BJ (cell line): ENCODE data around the gene OVOL3. TPM values are rescaled to one million over a fixed set of nuclear protein-coding genes. Genes with fewer than 3 reads are reported as not detected.

Experiments
- CTCF ChIA-PET: fragments of 350-600 bp; formaldehyde crosslinking; extraction: SDS; loops from one replicate; lab custom pipeline; 2021; ENCODE audit warnings: antibody characterized with exemption, inconsistent platforms; lab: Yijun Ruan, JAX
- POLR2A ChIA-PET: fragments of 300-600 bp; sonication (Branson Sonifier 250); formaldehyde crosslinking; extraction: SDS; loops from one replicate; lab custom pipeline; 2021; ENCODE audit warnings: antibody characterized with exemption; lab: Charles Lee
- DNase-seq: peaks from one replicate; pipeline ENCODE4 v3.0.0-alpha.2; 2011; ENCODE audit warnings: low read depth
- H3K27me3 ChIP-seq: 2 replicates; pipeline ENCODE4 v1.6.0; 2011; ENCODE audit warnings: low read length; ENCODE audit not compliant: control insufficient read depth, insufficient read depth
- H3K36me3 ChIP-seq: 2 replicates; pipeline ENCODE4 v1.5.1; 2011; ENCODE audit warnings: low read length; ENCODE audit not compliant: control insufficient read depth, insufficient read depth
- H3K4me3 ChIP-seq: 2 replicates; pipeline ENCODE4 v1.5.1; 2011; ENCODE audit warnings: low read depth, mild to moderate bottlenecking, control low read depth, low read length
- polyA plus RNA-seq: library from polyadenylated mRNA; depleted of rRNA; stranded (reverse); fragments of >200 nt; gene quantifications from 2 replicates; pipeline ENCODE4 v1.2.3, GENCODE V29; 2011
- TF ChIP-seq, protein P1 (sequence below): IDR thresholded peaks from 2 replicates; pipeline ENCODE4 v1.5.1; 2011; ENCODE audit warnings: low read depth, mild to moderate bottlenecking, control low read depth, inconsistent platforms, low read length, moderate library complexity; ENCODE audit not compliant: insufficient read depth

Gene OVOL3
- polyA plus RNA-seq, 1 experiment, result not detected

GRCh38 chr19:36103842-36104552 is 6.9 kb upstream of the OVOL3 start:
- peaks cover 5% of the 10 kb centered on the region for H3K36me3 ChIP-seq
- H3K27me3 ChIP-seq, result no peaks in the 10 kb centered on the region
- no peak for DNase-seq
- TF ChIP-seq, protein P1, sequence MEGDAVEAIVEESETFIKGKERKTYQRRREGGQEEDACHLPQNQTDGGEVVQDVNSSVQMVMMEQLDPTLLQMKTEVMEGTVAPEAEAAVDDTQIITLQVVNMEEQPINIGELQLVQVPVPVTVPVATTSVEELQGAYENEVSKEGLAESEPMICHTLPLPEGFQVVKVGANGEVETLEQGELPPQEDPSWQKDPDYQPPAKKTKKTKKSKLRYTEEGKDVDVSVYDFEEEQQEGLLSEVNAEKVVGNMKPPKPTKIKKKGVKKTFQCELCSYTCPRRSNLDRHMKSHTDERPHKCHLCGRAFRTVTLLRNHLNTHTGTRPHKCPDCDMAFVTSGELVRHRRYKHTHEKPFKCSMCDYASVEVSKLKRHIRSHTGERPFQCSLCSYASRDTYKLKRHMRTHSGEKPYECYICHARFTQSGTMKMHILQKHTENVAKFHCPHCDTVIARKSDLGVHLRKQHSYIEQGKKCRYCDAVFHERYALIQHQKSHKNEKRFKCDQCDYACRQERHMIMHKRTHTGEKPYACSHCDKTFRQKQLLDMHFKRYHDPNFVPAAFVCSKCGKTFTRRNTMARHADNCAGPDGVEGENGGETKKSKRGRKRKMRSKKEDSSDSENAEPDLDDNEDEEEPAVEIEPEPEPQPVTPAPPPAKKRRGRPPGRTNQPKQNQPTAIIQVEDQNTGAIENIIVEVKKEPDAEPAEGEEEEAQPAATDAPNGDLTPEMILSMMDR, result no peak
- no peak overlapping the region for H3K4me3 ChIP-seq
- POLR2A ChIA-PET, result no interaction called here
- CTCF ChIA-PET, result interaction anchor here (0.6 to 1.5 kb wide), 2 partner anchors 9 to 70 kb away, joined by 3 read pairs; no protein-coding TSS in a partner anchor

DNA sequence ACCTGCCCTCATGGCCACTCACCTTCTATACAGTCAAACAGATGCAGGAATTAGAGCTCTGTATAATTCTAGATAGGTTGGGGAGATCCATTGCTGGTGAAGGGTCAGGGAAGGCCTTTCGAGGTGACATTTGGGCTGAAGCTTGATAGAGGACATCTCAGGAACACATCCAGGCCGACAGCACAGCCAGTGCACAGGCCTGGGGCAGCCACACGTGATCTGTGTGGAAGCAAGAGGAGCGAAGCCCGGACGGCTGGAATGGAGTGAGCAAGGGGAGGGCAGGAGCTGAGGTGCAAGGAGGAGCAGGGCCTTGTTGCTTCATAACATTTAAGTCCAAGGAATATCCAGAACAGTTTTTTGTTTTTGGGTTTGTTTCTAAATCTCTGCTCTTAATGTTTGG is 4.5 kb upstream of the OVOL3 start:
- DNase-seq, result no peak
- POLR2A ChIA-PET, result no interaction called here
- CTCF ChIA-PET, result interaction anchor here (0.7 kb wide), 1 partner anchor 107 kb away, joined by 3 read pairs; no protein-coding TSS in a partner anchor
- H3K4me3 ChIP-seq, result no peak overlapping the region
- no peaks in the 10 kb centered on the region for H3K27me3 ChIP-seq
- TF ChIP-seq, protein P1, result no peak
- peaks cover 8% of the 10 kb centered on the region for H3K36me3 ChIP-seq

DNA sequence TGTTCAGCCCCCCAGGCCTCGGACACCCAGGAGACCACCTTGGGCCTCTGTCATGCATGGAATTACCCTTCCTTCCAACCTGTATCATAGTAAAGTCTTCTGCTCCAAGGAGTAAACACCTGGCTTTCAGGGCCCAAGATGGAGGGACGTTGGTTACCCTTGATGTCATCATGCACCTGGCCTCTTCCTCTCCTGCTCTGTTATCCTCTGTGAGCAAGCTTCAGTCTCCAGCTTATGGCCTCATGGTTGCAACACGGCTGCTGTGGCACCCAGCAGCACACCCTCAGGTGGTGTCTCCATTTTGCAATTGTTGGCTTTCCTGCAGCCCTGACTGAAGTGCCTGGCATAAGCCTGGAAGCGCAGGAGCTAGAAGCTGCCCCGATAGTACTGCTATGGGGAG is 4.0 kb upstream of the OVOL3 start:
- Histone ChIP-seq H3K27me3 (no peaks in the 10 kb centered on the region), H3K36me3 (peaks cover 8% of the 10 kb centered on the region), H3K4me3 (no peak overlapping the region)
- TF ChIP-seq, protein P1, result no peak
- DNase-seq, result no peak
- ChIA-PET CTCF (interaction anchor here (0.7 kb wide), 1 partner anchor 107 kb away, joined by 3 read pairs; no protein-coding TSS in a partner anchor), POLR2A (no interaction called here)

DNA sequence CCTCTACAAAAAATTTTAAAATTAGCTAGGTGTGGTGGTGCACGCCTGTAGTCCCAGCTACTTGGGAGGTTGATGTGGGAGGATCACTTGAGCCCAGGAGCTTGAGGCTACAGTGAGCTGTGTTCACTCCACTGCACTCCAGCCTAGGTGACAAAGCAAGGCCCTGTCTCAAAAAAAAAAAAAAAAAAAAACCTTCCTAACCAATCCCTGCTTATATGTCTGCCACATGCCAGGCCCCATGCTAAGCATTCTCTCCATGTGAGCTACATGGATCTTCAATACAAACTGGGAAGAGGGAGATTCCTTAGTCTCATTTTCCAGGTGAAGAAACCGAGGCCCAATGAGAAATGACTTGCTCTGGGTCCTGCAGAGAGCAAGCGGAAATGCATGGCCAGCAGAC is 2.3 kb upstream of the OVOL3 start:
- TF ChIP-seq, protein P1, result no peak
- DNase-seq, result no peak
- Histone ChIP-seq H3K4me3 (no peak overlapping the region), H3K27me3 (no peaks in the 10 kb centered on the region), H3K36me3 (peaks cover 11% of the 10 kb centered on the region)
- ChIA-PET POLR2A (no interaction called here), CTCF (interaction anchor here (0.6 kb wide), 1 partner anchor 508 kb away, joined by 3 read pairs; no protein-coding TSS in a partner anchor)

DNA sequence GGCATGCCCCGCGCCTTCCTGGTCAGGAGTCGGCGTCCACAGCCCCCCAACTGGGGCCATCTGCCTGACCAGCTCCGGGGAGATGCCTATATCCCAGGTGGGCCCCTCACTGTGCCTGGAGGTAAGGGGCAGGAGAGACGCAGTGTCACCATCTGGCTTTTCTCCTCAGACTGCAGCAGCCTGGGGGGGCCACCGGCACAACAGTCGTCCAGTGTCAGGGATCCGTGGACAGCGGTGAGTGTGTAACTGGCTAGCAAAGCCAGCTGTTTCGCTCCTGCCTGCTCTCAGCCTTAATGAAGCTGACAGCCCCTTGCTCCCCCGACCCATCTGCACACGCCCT is 227 bp downstream of the OVOL3 start:
- TF ChIP-seq, protein P1, result no peak
- ChIA-PET CTCF (interaction anchor here (1.0 kb wide), 1 partner anchor 50 kb away, joined by 3 read pairs; no protein-coding TSS in a partner anchor), POLR2A (no interaction called here)
- H3K36me3 ChIP-seq, result peaks cover 10% of the 10 kb centered on the region
- DNase-seq, result no peak
- H3K4me3 ChIP-seq, result no peak overlapping the region
- no peaks in the 10 kb centered on the region for H3K27me3 ChIP-seq
